CD4-positive, alpha-beta T cell treated with Interleukin-17A for 4 hours (primary cell): ENCODE measurements around the gene EEF1G.

Source experiments
- DNase-seq: peaks from one replicate; pipeline ENCODE4 v3.0.0-alpha.2; 2020; ENCODE audit warnings: mixed read lengths

The EEF1G gene

DNA sequence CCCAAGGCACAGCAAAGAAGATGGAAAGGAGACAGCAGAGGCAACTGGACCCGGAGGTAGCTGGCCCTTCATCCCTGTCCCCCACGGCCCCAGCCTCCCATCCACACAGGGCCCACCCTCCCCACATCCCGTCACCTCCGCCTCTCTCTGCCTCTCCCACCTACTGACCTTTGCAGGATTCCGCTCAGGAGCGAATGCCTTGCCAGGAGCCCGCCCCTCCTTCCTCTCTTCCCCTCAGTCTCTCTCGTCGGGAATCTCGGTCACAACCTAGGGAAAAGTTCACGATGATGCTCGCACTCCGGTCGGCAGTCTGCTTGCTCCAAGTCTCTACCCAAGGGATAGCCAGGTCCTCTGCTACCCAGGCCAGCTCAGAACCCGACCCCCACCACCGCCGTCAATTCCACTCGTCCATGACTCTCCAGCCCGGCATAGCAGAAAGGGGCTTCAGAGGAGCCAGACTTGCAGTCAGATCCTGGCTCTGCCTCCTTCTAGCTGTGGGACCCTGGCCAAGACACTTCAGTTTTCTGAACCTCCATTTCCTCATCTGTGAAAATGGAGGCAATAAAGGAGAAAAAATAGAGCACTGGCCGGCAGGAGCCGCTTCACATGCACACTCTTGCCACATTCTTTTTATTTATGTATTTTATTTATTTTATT is 37.3 kb downstream of the EEF1G start:
- no peak for DNase-seq

DNA sequence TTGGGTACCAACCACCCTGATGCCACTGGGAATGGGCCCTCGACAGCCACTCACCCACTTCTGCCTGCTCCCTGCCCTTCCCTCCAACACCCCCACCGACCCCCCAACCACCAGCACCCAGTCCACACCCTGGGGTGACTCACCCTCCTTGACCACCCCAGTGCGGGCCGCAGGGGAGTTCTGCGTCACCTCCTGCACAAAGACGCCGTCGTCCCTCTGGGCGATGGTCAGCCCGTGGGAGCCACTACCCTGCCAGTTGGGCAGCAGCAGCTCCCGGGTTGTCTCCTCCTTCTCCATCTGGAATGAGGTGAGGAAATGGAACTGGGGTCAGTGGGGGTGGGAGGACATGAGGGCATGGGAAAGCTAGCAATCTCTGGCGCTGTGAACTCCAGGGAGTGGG is 37.9 kb downstream of the EEF1G start:
- DNase-seq = no peak

DNA sequence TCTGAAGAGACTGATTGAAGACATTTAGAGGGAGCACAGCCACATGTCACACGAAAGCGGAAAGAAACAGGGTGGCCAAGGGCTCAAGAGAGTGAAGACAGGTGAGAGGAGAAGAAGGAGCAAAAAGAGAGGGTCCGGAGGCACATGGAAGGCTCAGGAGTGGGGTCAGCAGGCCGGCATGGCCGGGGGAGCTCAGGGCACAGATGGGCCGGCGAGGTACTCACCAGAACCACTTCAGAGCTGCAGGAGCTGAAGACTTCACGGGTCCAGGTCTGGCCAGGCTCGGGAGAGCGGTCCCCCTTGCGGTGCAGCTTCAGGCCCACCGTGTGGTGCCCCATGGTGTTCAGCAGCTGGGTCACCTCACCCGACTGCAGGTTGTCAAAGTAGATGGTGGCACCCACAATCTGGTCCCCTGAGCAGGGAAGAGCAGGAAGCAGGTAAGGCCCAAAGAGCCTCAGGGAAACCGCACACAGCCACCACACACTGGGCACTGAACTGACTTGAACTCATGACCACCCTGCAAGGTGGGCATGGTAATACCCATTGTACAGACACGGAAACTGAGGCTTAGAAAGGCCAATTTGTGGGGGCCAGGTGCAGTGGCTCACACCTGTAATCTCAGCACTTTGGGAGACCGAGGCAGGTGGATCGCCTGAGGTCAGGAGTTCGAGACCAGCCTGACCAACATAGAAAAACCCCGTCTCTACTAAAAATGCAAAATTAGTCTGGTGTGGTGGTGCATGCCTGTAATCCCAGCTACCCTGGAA is 38.7 kb downstream of the EEF1G start:
- no peak for DNase-seq

DNA sequence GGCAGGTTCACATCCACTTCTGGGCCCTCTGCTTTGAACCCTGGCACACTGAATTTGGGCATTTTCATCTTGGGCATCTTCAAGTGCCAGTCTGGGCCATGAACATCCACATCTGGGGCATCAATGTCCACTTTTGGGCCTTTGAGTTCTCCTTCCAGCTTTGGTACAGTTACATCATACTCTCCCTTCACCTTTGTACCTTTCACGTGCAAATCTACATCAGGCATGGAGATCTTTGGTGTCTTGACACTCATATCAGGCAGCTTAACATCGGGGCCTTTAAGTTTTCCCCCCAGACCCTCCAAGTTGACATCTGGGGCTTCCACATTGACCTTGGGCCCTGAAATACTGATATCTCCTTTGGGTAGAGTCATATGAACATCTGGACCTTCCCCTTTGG is 41.6 kb downstream of the EEF1G start:
- no peak for DNase-seq

GRCh38 chr11:62516736-62517371 is 56.8 kb downstream of the EEF1G start:
- DNase-seq = no peak

- no peak for DNase-seq
These were observed 59.5 kb downstream of the EEF1G start for GRCh38 chr11:62514151-62514550.

DNA sequence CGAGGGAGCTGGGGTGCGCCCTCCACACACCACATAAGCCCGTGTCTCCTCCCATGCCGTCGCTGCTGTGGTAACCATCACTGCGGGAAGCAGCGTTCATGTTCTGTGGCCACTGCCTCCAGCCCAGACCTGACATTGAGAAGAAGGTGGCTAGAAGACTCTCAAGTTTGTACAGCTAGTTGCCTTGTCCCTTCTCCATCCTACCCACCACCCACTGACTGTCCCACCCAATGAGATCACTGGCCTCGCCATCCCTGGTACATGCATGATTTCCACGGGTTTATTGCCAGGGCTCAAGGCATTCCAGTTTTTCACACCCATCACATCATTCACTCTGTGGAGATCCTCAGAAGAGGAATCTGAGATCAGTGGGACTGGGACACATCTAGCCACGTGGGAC is 60.1 kb downstream of the EEF1G start:
- DNase-seq = no peak

DNA sequence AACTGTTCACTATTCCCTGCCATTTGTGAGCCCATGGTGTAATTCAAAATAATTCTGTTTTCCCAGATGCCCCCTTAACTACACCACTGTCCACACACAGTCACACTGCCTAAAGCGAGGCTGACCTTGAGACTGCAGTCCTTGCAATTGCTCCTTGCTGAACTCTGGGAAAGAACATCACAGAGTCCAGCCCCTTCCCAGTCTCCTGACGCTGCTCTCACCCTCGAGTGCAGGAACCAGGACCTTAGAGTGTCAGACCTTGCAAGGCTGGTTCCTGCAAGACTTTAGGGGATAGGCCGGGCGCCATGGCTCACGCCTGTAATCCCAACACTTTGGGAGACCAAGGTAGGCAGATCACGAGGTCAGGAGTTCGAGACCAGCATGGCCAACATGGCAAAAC is 60.7 kb downstream of the EEF1G start:
- no peak for DNase-seq
